OCI-LY7 (cell line): ENCODE data around the gene STEAP3. TPM values are rescaled to one million over a fixed set of nuclear protein-coding genes. Genes with fewer than 3 reads are reported as not detected.

Source experiments
- BruUV-seq: library from RNA; stranded (reverse); fragments of 400-500 nt; replicated peaks from 2 replicates; lab custom pipeline; 2021; lab: Mats Ljungman, UMichigan
- CTCF ChIA-PET: fragments of 300-600 bp; sonication (Branson Sonifier 250); formaldehyde crosslinking; loops from one replicate; lab custom pipeline; 2022; ENCODE audit warnings: antibody characterized with exemption; ENCODE audit not compliant: unreplicated experiment; lab: Charles Lee
- POLR2A ChIA-PET: fragments of 300-600 bp; sonication (Branson Sonifier 250); formaldehyde crosslinking; loops from one replicate; lab custom pipeline; 2022; ENCODE audit warnings: antibody characterized with exemption; lab: Charles Lee
- DNase-seq: peaks from one replicate; pipeline ENCODE4 v3.0.0-alpha.2; 2015; ENCODE audit warnings: low spot score
- H2AFZ ChIP-seq: fragments of 200-600 bp; sonication (generic), shearing (Covaris generic); 2 replicates; pipeline ENCODE4 v1.6.1; 2014; ENCODE audit warnings: mild to moderate bottlenecking, antibody characterized with exemption, low read length, moderate library complexity
- H3K27ac ChIP-seq: fragments of 200-600 bp; sonication (generic); 2 replicates; pipeline ENCODE4 v1.5.1; 2014; ENCODE audit warnings: mixed run types, low read depth, mild to moderate bottlenecking, moderate library complexity, low read length, inconsistent platforms; ENCODE audit not compliant: poor library complexity, severe bottlenecking
- H3K36me3 ChIP-seq: fragments of 200-600 bp; sonication (generic); 2 replicates; pipeline ENCODE4 v1.6.1; 2014; ENCODE audit warnings: mild to moderate bottlenecking, antibody characterized with exemption, low read length, moderate library complexity, mixed read lengths; ENCODE audit not compliant: insufficient read depth
- H3K4me1 ChIP-seq: fragments of 200-600 bp; sonication (generic); 2 replicates; pipeline ENCODE4 v1.5.1; 2014; ENCODE audit warnings: mild to moderate bottlenecking, low read length; ENCODE audit not compliant: insufficient read depth, poor library complexity, severe bottlenecking
- H3K4me2 ChIP-seq: fragments of 200-600 bp; sonication (generic); 2 replicates; pipeline ENCODE4 v1.6.1; 2014; ENCODE audit warnings: mild to moderate bottlenecking, low read length
- H3K4me3 ChIP-seq: fragments of 200-600 bp; sonication (generic); 2 replicates; pipeline ENCODE4 v1.5.1; 2014; ENCODE audit warnings: mild to moderate bottlenecking, low read depth, low read length; ENCODE audit not compliant: poor library complexity, severe bottlenecking
- H3K79me2 ChIP-seq: fragments of 200-600 bp; sonication (generic); 2 replicates; pipeline ENCODE4 v1.6.1; 2016; ENCODE audit warnings: low read depth, mild to moderate bottlenecking, low read length, moderate library complexity, mixed read lengths; ENCODE audit not compliant: insufficient read depth
- H3K9me2 ChIP-seq: fragments of 200-600 bp; sonication (generic); 2 replicates; pipeline ENCODE4 v1.6.1; 2016; ENCODE audit warnings: mild to moderate bottlenecking, low read length, mixed read lengths; ENCODE audit not compliant: insufficient read depth
- H3K9me3 ChIP-seq: fragments of 200-600 bp; sonication (generic); 2 replicates; pipeline ENCODE4 v1.6.1; 2014; ENCODE audit warnings: mild to moderate bottlenecking, mixed run types, low read length, mixed read lengths
- H4K20me1 ChIP-seq: fragments of 200-600 bp; sonication (generic); 2 replicates; pipeline ENCODE4 v1.6.1; 2014; ENCODE audit warnings: mild to moderate bottlenecking, antibody characterized with exemption, low read length, moderate library complexity, mixed read lengths; ENCODE audit not compliant: insufficient read depth
- EZH2phosphoT487 ChIP-seq: fragments of 200-600 bp; sonication (generic); IDR thresholded peaks from 2 replicates; pipeline ENCODE4 v1.6.1; 2018; ENCODE audit warnings: low read depth, borderline replicate concordance, mild to moderate bottlenecking, mixed run types, antibody characterized with exemption, low read length, moderate library complexity, mixed read lengths
- intact Hi-C: fragments of 100-400 bp; cut with micrococcal nuclease; formaldehyde crosslinking; loops from one replicate; pipeline ENCODE4 v1.10.0; 2022; ENCODE audit not compliant: unreplicated experiment
- total RNA-seq, 2 experiments: library from RNA; depleted of rRNA in 1 of 2; stranded (reverse); fragments of >200 nt in 1 of 2; shearing (Covaris generic) in 1 of 2; gene quantifications; 2 replicates each; pipeline ENCODE4 v1.2.3, GENCODE V29; 2014 to 2022
- TF ChIP-seq, protein P1 (sequence below): fragments of 200-600 bp; sonication (generic); conservative IDR thresholded peaks from 2 replicates; pipeline ENCODE4 v1.5.1; 2014; ENCODE audit warnings: mild to moderate bottlenecking, antibody characterized with exemption, low read length, moderate library complexity, mixed read lengths

Gene STEAP3
- total RNA-seq, 2 experiments from 2014 or later = not detected

DNA sequence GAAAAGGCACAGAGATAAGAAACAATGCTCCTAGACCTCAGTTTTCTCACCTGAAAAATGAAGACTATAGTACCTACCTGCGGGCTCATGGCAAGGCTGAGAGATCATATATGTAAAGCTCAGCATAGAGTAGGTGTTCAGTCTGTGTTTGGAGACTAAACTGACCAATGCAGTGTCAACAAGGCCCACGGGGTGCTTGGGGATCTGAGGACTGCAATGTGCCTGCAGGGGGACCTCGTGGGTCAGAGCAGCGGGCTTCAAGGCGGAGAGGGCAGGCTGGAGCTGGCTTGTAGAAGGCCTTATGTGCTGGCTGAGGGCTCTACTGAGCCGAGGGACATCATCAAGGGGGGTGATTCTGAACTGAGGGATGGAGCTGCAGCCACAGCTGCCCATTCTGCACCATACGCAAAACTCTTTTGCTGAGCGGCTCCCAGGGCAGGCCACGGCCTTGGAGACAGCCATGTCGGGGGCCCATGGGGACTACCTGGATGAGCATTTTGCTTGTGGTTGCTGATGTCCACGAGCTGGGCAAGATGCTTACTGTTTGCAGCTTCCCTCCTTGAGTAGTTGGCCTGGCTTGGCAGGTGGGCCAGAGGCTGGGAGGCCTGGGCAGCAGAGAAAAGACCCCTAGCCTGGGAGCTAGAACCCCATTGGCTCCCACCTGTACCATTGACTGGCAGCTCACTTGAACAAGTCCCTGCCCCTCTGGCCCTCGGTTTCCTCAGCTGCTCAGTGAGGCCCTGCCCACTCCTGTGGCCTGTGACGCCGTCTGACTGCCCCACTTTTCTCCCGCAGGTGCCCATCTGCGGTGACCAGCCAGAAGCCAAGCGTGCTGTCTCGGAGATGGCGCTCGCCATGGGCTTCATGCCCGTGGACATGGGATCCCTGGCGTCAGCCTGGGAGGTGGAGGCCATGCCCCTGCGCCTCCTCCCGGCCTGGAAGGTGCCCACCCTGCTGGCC is 23.5 kb downstream of the STEAP3 start:
- BruUV-seq = no TSS peak
- no peak overlapping the region for H2AFZ ChIP-seq
- no peaks in the 10 kb centered on the region for H3K36me3 ChIP-seq
- CTCF ChIA-PET = no interaction called here
- no peaks in the 10 kb centered on the region for H3K9me3 ChIP-seq
- no peaks in the 10 kb centered on the region for H3K4me1 ChIP-seq
- no peaks in the 10 kb centered on the region for H4K20me1 ChIP-seq
- peak; percentile 6 for DNase-seq
- intact Hi-C loops = no loop called here
- H3K4me3 ChIP-seq = no peak overlapping the region
- TF ChIP-seq, protein P1, sequence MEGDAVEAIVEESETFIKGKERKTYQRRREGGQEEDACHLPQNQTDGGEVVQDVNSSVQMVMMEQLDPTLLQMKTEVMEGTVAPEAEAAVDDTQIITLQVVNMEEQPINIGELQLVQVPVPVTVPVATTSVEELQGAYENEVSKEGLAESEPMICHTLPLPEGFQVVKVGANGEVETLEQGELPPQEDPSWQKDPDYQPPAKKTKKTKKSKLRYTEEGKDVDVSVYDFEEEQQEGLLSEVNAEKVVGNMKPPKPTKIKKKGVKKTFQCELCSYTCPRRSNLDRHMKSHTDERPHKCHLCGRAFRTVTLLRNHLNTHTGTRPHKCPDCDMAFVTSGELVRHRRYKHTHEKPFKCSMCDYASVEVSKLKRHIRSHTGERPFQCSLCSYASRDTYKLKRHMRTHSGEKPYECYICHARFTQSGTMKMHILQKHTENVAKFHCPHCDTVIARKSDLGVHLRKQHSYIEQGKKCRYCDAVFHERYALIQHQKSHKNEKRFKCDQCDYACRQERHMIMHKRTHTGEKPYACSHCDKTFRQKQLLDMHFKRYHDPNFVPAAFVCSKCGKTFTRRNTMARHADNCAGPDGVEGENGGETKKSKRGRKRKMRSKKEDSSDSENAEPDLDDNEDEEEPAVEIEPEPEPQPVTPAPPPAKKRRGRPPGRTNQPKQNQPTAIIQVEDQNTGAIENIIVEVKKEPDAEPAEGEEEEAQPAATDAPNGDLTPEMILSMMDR = 0 out of 2 replicates have a peak, but pooled peaks have one; percentile 10
- no peak for TF ChIP-seq EZH2phosphoT487
- H3K27ac ChIP-seq = no peak overlapping the region
- H3K79me2 ChIP-seq = no peaks in the 10 kb centered on the region
- H3K4me2 ChIP-seq = no peak overlapping the region
- no peaks in the 10 kb centered on the region for H3K9me2 ChIP-seq
- POLR2A ChIA-PET = no interaction called here

DNA sequence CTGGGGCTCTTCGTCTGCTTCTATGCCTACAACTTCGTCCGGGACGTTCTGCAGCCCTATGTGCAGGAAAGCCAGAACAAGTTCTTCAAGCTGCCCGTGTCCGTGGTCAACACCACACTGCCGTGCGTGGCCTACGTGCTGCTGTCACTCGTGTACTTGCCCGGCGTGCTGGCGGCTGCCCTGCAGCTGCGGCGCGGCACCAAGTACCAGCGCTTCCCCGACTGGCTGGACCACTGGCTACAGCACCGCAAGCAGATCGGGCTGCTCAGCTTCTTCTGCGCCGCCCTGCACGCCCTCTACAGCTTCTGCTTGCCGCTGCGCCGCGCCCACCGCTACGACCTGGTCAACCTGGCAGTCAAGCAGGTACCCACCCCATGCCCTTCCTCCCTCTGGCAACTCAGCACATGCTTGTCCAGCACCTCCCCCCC is 24.2 kb downstream of the STEAP3 start:
- no peaks in the 10 kb centered on the region for H3K79me2 ChIP-seq
- H3K27ac ChIP-seq = no peak overlapping the region
- no peak overlapping the region for H3K4me2 ChIP-seq
- no peaks in the 10 kb centered on the region for H4K20me1 ChIP-seq
- ChIA-PET POLR2A (no interaction called here), CTCF (no interaction called here)
- no peaks in the 10 kb centered on the region for H3K4me1 ChIP-seq
- BruUV-seq = no TSS peak
- no peaks in the 10 kb centered on the region for H3K36me3 ChIP-seq
- H3K9me3 ChIP-seq = no peaks in the 10 kb centered on the region
- H3K9me2 ChIP-seq = no peaks in the 10 kb centered on the region
- H2AFZ ChIP-seq = no peak overlapping the region
- intact Hi-C loops = no loop called here
- no peak for DNase-seq
- no peak overlapping the region for H3K4me3 ChIP-seq
- TF ChIP-seq EZH2phosphoT487 = no peak
- TF ChIP-seq, protein P1 = no peak

DNA sequence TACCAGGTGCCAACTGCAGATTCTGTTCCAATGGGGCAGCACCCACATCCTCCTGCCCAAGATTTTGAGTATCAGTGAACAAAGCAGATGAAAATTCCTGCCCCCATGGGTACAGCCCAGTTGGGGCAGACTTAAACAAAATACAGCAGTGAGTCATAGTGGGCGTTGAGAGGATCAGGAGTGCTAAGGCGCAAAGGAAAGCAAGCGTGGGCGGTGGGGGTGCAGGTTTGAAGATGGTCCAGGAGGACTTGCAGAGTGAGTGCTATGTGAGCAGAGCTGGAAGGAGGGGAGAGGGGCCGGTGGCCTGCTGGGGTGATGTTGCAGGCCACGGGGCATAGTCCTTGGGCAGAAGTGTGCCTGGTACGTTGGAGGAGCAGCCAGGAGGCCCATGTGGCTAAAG is 24.7 kb downstream of the STEAP3 start:
- DNase-seq = no peak
- no peak overlapping the region for H3K27ac ChIP-seq
- ChIA-PET POLR2A (no interaction called here), CTCF (no interaction called here)
- H2AFZ ChIP-seq = no peak overlapping the region
- no peaks in the 10 kb centered on the region for H3K4me1 ChIP-seq
- no peaks in the 10 kb centered on the region for H3K79me2 ChIP-seq
- no peak for TF ChIP-seq EZH2phosphoT487
- TF ChIP-seq, protein P1 = no peak
- H3K4me2 ChIP-seq = no peak overlapping the region
- H4K20me1 ChIP-seq = no peaks in the 10 kb centered on the region
- BruUV-seq = no TSS peak
- H3K36me3 ChIP-seq = no peaks in the 10 kb centered on the region
- intact Hi-C loops = no loop called here
- H3K9me3 ChIP-seq = no peaks in the 10 kb centered on the region
- no peak overlapping the region for H3K4me3 ChIP-seq
- H3K9me2 ChIP-seq = no peaks in the 10 kb centered on the region
